ENCODE results near the gene SHC2. TPM values are rescaled to one million over a fixed set of nuclear protein-coding genes. Genes with fewer than 3 reads are reported as not detected.

Gene SHC2
- total and polyA plus RNA-seq, 2 of the 13 experiments (the other 11 are each of a cell fraction or from before 2014, with no cell fraction given): 9.0 to 18.3 TPM

DNA sequence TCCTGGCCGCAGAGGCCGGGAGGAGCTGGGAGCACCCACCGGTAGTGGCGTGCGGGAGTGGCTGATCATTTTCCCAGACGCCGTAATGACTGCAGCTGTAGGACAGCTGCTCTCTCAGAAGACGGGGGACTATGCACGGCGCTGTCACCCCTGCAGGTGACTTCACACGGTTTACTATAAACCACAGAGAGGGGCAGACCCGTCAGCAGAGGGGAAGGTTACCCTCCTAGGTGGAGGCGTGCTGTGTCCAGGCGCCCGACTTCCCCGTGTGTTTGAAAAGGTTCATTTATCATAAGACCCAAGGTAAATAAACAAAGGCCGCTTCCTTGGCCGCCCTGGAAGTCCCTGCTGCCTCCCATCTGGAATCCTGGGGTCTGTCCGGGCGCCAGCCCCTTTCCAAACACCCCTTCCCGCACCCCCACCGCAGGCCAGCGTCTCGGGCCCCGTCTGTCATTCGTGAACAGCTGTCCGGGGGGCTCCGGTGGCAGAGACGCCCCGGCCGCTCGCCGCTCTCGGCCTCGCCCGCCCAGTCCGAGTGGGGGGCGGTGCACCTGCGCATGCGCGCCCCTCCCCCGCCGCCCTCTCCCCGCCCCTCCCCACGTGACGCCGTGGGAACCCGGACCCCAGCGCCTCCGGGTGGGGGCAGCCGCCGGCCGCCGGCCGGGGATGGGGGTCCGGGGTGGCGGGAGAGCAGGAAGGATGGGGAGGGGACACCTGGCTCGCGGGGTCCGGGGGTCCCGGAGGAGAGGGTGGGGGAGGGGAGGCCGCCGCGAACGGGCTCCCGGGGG is 915 bp downstream of the SHC2 start (continued):
- TF ChIP-seq, protein P1, sequence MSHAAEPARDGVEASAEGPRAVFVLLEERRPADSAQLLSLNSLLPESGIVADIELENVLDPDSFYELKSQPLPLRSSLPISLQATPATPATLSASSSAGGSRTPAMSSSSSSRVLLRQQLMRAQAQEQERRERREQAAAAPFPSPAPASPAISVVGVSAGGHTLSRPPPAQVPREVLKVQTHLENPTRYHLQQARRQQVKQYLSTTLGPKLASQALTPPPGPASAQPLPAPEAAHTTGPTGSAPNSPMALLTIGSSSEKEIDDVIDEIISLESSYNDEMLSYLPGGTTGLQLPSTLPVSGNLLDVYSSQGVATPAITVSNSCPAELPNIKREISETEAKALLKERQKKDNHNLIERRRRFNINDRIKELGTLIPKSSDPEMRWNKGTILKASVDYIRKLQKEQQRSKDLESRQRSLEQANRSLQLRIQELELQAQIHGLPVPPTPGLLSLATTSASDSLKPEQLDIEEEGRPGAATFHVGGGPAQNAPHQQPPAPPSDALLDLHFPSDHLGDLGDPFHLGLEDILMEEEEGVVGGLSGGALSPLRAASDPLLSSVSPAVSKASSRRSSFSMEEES (CRISPR knock-in tag; IDR thresholded peaks at IDR 0.05): peak; percentile 81
- TF ChIP-seq PTBP1 (IDR thresholded peaks at IDR 0.05; ENCODE audit: low read depth, low read length, poor library complexity, severe bottlenecking): no peak
- TF ChIP-seq IRF2 (CRISPR knock-in tag; IDR thresholded peaks at IDR 0.05): peak; percentile 54; the same call in 1 of the 2 replicates
- no peak for TF ChIP-seq MAF1 (CRISPR knock-in tag; IDR thresholded peaks at IDR 0.05; ENCODE audit: borderline replicate concordance)
- no peak for TF ChIP-seq SSRP1 (CRISPR knock-in tag; IDR thresholded peaks at IDR 0.05)
- no peak for TF ChIP-seq MATR3 (CRISPR knock-in tag; IDR thresholded peaks at IDR 0.05)
- TF ChIP-seq ETV5 (CRISPR knock-in tag; IDR thresholded peaks at IDR 0.05; ENCODE audit: borderline replicate concordance): 0 out of 2 replicates have a peak, but pooled peaks have one; percentile 16
- TF ChIP-seq PAXIP1 (CRISPR knock-in tag; conservative IDR thresholded peaks at IDR 0.05): peak; percentile 29; the same call in 1 of the 2 replicates
- TF ChIP-seq SAP130 (CRISPR knock-in tag; IDR thresholded peaks at IDR 0.05; ENCODE audit: low read depth): peak; percentile 76
- peak; percentile 49 for TF ChIP-seq POLR2AphosphoS5 (IDR thresholded peaks at IDR 0.05; ENCODE audit: low read depth, low read length)
- no peak for TF ChIP-seq FOXA1 (IDR thresholded peaks at IDR 0.05)
- TF ChIP-seq FOXA1 (CRISPR knock-in tag; IDR thresholded peaks at IDR 0.05): peak; percentile 31; the same call in 1 of the 2 replicates
- TF ChIP-seq ZNF562 (CRISPR knock-in tag; IDR thresholded peaks at IDR 0.05; ENCODE audit: borderline replicate concordance): no peak
- TF ChIP-seq HOXD1 (CRISPR knock-in tag; IDR thresholded peaks at IDR 0.05): peak; percentile 46; the same call in 1 of the 2 replicates
- 0 out of 2 replicates have a peak, but pooled peaks have one; percentile 43 for TF ChIP-seq ZNF501 (CRISPR knock-in tag; IDR thresholded peaks at IDR 0.05)
- TF ChIP-seq PHF21A (CRISPR knock-in tag; IDR thresholded peaks at IDR 0.05): peak; percentile 60; the same call in 1 of the 2 replicates
- TF ChIP-seq TAF1 (CRISPR knock-in tag; IDR thresholded peaks at IDR 0.05): 0 out of 2 replicates have a peak, but pooled peaks have one; percentile 29
